HepG2 (cell line): Measurements from ENCODE around the gene SCIN. TPM values are rescaled to one million over a fixed set of nuclear protein-coding genes. Genes with fewer than 3 reads are reported as not detected.

ENCODE experiments used
- ATAC-seq: fragments of 200-7000 bp; cut with Tn5 transposase; 3 replicates; pipeline ENCODE4 v1.9.1; 2020; ENCODE audit warnings: mild to moderate bottlenecking, moderate library complexity
- BruUV-seq: library from RNA; stranded (reverse); fragments of 400-500 nt; replicated peaks from 2 replicates; lab custom pipeline; 2021; lab: Mats Ljungman, UMichigan
- CTCF ChIA-PET: fragments of 300-600 bp; formaldehyde crosslinking; extraction: SDS; loops from one replicate; lab custom pipeline; 2021; ENCODE audit warnings: low total read pairs, inconsistent platforms, low intra/inter-chr PET ratio; lab: Yijun Ruan, JAX
- POLR2A ChIA-PET: fragments of 350-600 bp; sonication (Branson Sonifier 250); formaldehyde crosslinking; loops from one replicate; lab custom pipeline; 2020; ENCODE audit warnings: antibody characterized with exemption, inconsistent platforms; lab: Yijun Ruan, JAX
- DNase-seq: peaks from one replicate; pipeline ENCODE4 v3.0.0-alpha.2; 2015; ENCODE audit warnings: low spot score
- FAIRE-seq: peaks from 3 replicates; lab custom pipeline; 2011; peaks lifted over from hg19 to GRCh38; lab: Jason Lieb, UNC
- H2AFZ ChIP-seq: one replicate; pipeline ENCODE4 v1.6.1; 2011; ENCODE audit warnings: low read length, inconsistent platforms
- H3K27ac ChIP-seq: fragments of 300-600 bp; 3 replicates; pipeline ENCODE4 v1.8.0; 2011; ENCODE audit warnings: mixed run types, mild to moderate bottlenecking, mixed read lengths, low read length, inconsistent platforms; ENCODE audit not compliant: insufficient read depth; ENCODE audit errors: extremely low read length
- H3K27me3 ChIP-seq, 2 experiments: fragments of 200-600 bp in 1 of 2; 2 replicates in 1 of 2; 3 replicates in 1 of 2; pipeline versions ENCODE4 v1.6.0 to v1.8.0; 2011; ENCODE audit warnings: low read length in 2 of 2, mild to moderate bottlenecking in 2 of 2, moderate library complexity in 2 of 2, inconsistent platforms in 1 of 2; ENCODE audit not compliant: insufficient read depth in 2 of 2, control insufficient read depth in 1 of 2
- H3K36me3 ChIP-seq, 2 experiments: fragments of 200-600 bp in 1 of 2; replicated peaks in 1 of 2; 2 replicates in 1 of 2; 3 replicates in 1 of 2; pipeline versions ENCODE4 v1.5.1 to v1.8.0; 2011; ENCODE audit warnings: low read length in 2 of 2, inconsistent platforms in 1 of 2; ENCODE audit not compliant: insufficient read depth in 2 of 2, control insufficient read depth in 1 of 2
- H3K4me1 ChIP-seq: 2 replicates; pipeline ENCODE4 v1.5.1; 2012; ENCODE audit warnings: low read length, inconsistent platforms; ENCODE audit not compliant: insufficient read depth
- H3K4me2 ChIP-seq: 2 replicates; pipeline ENCODE4 v1.6.0; 2011; ENCODE audit warnings: low read depth, low read length, inconsistent platforms
- H3K4me3 ChIP-seq, 3 experiments: fragments of 200-600 bp in 1 of 3; sonication (generic), shearing (Covaris generic) in 1 of 3; replicated peaks in 1 of 3; 2 replicates each; pipeline ENCODE4 v1.5.1; 2011 to 2016; ENCODE audit warnings: low read length in 3 of 3, inconsistent platforms in 2 of 3, low read depth in 2 of 3, mild to moderate bottlenecking in 2 of 3, control low read depth in 1 of 3, mixed read lengths in 1 of 3; ENCODE audit not compliant: insufficient read depth in 1 of 3
- H3K79me2 ChIP-seq: one replicate; pipeline ENCODE4 v1.6.1; 2011; ENCODE audit warnings: low read length, inconsistent platforms; ENCODE audit not compliant: insufficient read depth
- H3K9ac ChIP-seq: 2 replicates; pipeline ENCODE4 v1.6.0; 2011; ENCODE audit warnings: mild to moderate bottlenecking, low read depth, low read length, inconsistent platforms; ENCODE audit not compliant: insufficient read depth
- H3K9me3 ChIP-seq: 2 replicates; pipeline ENCODE4 v1.5.1; 2012; ENCODE audit warnings: mild to moderate bottlenecking, low read length
- H4K20me1 ChIP-seq: 2 replicates; pipeline ENCODE4 v1.6.0; 2011; ENCODE audit warnings: inconsistent platforms, mild to moderate bottlenecking, low read length, moderate library complexity; ENCODE audit not compliant: insufficient read depth
- CENPT ChIP-seq: sonication (generic); formaldehyde crosslinking; IDR thresholded peaks from 2 replicates; pipeline ENCODE4 v1.8.0; 2022; ENCODE audit warnings: low read depth, mild to moderate bottlenecking, moderate library complexity, missing genetic modification reagents
- ELF4 ChIP-seq: sonication (generic); formaldehyde crosslinking; IDR thresholded peaks from 2 replicates; pipeline ENCODE4 v1.5.0; 2020; ENCODE audit warnings: missing genetic modification reagents, mild to moderate bottlenecking, moderate library complexity, borderline replicate concordance
- FIP1L1 ChIP-seq: fragments of 200-400 bp; formaldehyde crosslinking; IDR thresholded peaks from 2 replicates; pipeline ENCODE4 v1.6.1; 2018; ENCODE audit warnings: low read depth, mild to moderate bottlenecking, low read length, moderate library complexity, borderline replicate concordance; ENCODE audit not compliant: insufficient read depth
- FOXP1 ChIP-seq, 2 experiments: fragments of 450-650 bp in 1 of 2; IDR thresholded peaks; 2 replicates each; pipeline ENCODE4 v1.6.1; 2017 to 2018; ENCODE audit warnings: antibody characterized with exemption in 1 of 2
- KLF16 ChIP-seq, 2 experiments: sonication (generic) in 1 of 2; formaldehyde crosslinking in 1 of 2; IDR thresholded peaks; 2 replicates each; pipeline versions ENCODE4 v1.6.1 to v1.8.0; 2016 to 2023; ENCODE audit warnings: missing genetic modification reagents in 2 of 2, missing compliant biosample characterization in 1 of 2
- NKX3-1 ChIP-seq: sonication (generic); formaldehyde crosslinking; IDR thresholded peaks from 2 replicates; pipeline ENCODE4 v1.5.0; 2020; ENCODE audit warnings: missing genetic modification reagents
- PAF1 ChIP-seq: IDR thresholded peaks from 2 replicates; pipeline ENCODE4 v1.6.1; 2016; ENCODE audit warnings: missing genetic modification reagents, missing compliant biosample characterization
- REXO4 ChIP-seq: sonication (generic); formaldehyde crosslinking; IDR thresholded peaks from 2 replicates; pipeline ENCODE4 v1.8.0; 2022; ENCODE audit warnings: missing genetic modification reagents, mild to moderate bottlenecking, borderline replicate concordance
- ZBTB7A ChIP-seq: sonication (generic); formaldehyde crosslinking; IDR thresholded peaks from 2 replicates; pipeline ENCODE4 v1.8.0; 2022; ENCODE audit warnings: mild to moderate bottlenecking, missing genetic modification reagents
- ZNF576 ChIP-seq: sonication (generic); formaldehyde crosslinking; IDR thresholded peaks from 2 replicates; pipeline ENCODE4 v1.4.0; 2020; ENCODE audit warnings: mild to moderate bottlenecking, missing genetic modification reagents
- ZNF615 ChIP-seq: sonication (generic); formaldehyde crosslinking; IDR thresholded peaks from 2 replicates; pipeline ENCODE4 v1.5.0; 2020; ENCODE audit warnings: mild to moderate bottlenecking, missing genetic modification reagents, borderline replicate concordance
- WGBS: methylation state at CpG from one replicate; pipeline ENCODE4 v1.1.6; 2017; ENCODE audit warnings: low lambda C conversion rate; 5-methylcytosine and 5-hydroxymethylcytosine counted together
- in situ Hi-C: cut with HindIII; loops from 2 replicates; pipeline ENCODE4 v1.10.0; 2017; ENCODE audit warnings: low pct_unique_long_range_greater_than_20kb; ENCODE audit not compliant: extremely low pct_ligation_motif_present
- intact Hi-C: fragments of 100-400 bp; cut with micrococcal nuclease; formaldehyde crosslinking; loops from one replicate; pipeline ENCODE4 v1.10.0; 2022; ENCODE audit not compliant: unreplicated experiment
- polyA plus RNA-seq, 8 experiments: library from polyadenylated mRNA; depleted of rRNA in 3 of 8; stranded (reverse) in 7 of 8; unstranded in 1 of 8; fragments of >200 nt; fragmentation: Illumina TruSeq in 4 of 8; extraction: Trizol in 4 of 8; gene quantifications; 2 replicates each; pipeline versions ENCODE4 v1.2.1 to v1.2.3, GENCODE V29; 2011 to 2016; ENCODE audit warnings: low read depth in 4 of 8, missing spikeins in 1 of 8, mixed read lengths in 1 of 8; ENCODE audit not compliant: insufficient read depth in 1 of 8
- total RNA-seq, 5 experiments: library from RNA; depleted of rRNA; stranded (reverse); fragments of >200 nt; fragmentation: Illumina TruSeq; extraction: Trizol; gene quantifications; 2 replicates each; pipeline ENCODE4 v1.2.3, GENCODE V29; 2016; ENCODE audit warnings: low read depth in 1 of 5
- TF ChIP-seq, protein P1 (sequence below): sonication (generic); formaldehyde crosslinking; IDR thresholded peaks from 2 replicates; pipeline ENCODE4 v1.4.0; 2020; ENCODE audit warnings: missing genetic modification reagents
- TF ChIP-seq, protein P2 (sequence below): sonication (generic); formaldehyde crosslinking; IDR thresholded peaks from 2 replicates; pipeline ENCODE4 v1.5.1; 2020; ENCODE audit warnings: mild to moderate bottlenecking, moderate library complexity, missing genetic modification reagents
- TF ChIP-seq, protein P3 (sequence below): IDR thresholded peaks from 2 replicates; pipeline ENCODE4 v1.6.1; 2012; ENCODE audit warnings: low read depth, low read length, improper control_type of control experiment

The SCIN gene
- total and polyA plus RNA-seq, 2 of the 13 experiments (the other 11 are each of a cell fraction or from before 2014, with no cell fraction given), result not detected

- CTCF ChIA-PET, result no interaction called here
- BruUV-seq, result no TSS peak
Measured at GRCh38 chr7:12609561-12609960, 39.0 kb downstream of the SCIN start.

More at GRCh38 chr7:12609561-12609960, 39.0 kb downstream of the SCIN start:
- Histone ChIP-seq H3K27me3 (no peaks in the 10 kb centered on the region), H3K4me2 (no peak overlapping the region), H3K36me3 (no peaks in the 10 kb centered on the region), H3K9ac (no peak overlapping the region), H3K79me2 (no peaks in the 10 kb centered on the region), H2AFZ (no peak overlapping the region), H3K4me1 (no peaks in the 10 kb centered on the region), H3K4me3 (no peak overlapping the region), H3K27ac (no peak overlapping the region), H4K20me1 (no peaks in the 10 kb centered on the region; the same call in 1 of the 2 replicates), H3K9me3 (no peaks in the 10 kb centered on the region)
- intact Hi-C loops, result no loop called here
- TF ChIP-seq FIP1L1 (no peak), CENPT (CRISPR knock-in tag) (no peak), ZBTB7A (CRISPR knock-in tag) (no peak), KLF16 (CRISPR knock-in tag; IDR thresholded peaks at IDR 0.05) (no peak), NKX3-1 (CRISPR knock-in tag) (no peak), PAF1 (CRISPR knock-in tag) (no peak), REXO4 (CRISPR knock-in tag) (no peak), ELF4 (CRISPR knock-in tag) (no peak), ZNF615 (CRISPR knock-in tag) (no peak), FOXP1 (IDR thresholded peaks at IDR 0.05) (no peak), FOXP1 (CRISPR knock-in tag; IDR thresholded peaks at IDR 0.05) (no peak), ZNF576 (CRISPR knock-in tag) (no peak)
- TF ChIP-seq, protein P1, sequence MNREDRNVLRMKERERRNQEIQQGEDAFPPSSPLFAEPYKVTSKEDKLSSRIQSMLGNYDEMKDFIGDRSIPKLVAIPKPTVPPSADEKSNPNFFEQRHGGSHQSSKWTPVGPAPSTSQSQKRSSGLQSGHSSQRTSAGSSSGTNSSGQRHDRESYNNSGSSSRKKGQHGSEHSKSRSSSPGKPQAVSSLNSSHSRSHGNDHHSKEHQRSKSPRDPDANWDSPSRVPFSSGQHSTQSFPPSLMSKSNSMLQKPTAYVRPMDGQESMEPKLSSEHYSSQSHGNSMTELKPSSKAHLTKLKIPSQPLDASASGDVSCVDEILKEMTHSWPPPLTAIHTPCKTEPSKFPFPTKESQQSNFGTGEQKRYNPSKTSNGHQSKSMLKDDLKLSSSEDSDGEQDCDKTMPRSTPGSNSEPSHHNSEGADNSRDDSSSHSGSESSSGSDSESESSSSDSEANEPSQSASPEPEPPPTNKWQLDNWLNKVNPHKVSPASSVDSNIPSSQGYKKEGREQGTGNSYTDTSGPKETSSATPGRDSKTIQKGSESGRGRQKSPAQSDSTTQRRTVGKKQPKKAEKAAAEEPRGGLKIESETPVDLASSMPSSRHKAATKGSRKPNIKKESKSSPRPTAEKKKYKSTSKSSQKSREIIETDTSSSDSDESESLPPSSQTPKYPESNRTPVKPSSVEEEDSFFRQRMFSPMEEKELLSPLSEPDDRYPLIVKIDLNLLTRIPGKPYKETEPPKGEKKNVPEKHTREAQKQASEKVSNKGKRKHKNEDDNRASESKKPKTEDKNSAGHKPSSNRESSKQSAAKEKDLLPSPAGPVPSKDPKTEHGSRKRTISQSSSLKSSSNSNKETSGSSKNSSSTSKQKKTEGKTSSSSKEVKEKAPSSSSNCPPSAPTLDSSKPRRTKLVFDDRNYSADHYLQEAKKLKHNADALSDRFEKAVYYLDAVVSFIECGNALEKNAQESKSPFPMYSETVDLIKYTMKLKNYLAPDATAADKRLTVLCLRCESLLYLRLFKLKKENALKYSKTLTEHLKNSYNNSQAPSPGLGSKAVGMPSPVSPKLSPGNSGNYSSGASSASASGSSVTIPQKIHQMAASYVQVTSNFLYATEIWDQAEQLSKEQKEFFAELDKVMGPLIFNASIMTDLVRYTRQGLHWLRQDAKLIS (CRISPR knock-in tag), result no peak
- TF ChIP-seq, protein P2, sequence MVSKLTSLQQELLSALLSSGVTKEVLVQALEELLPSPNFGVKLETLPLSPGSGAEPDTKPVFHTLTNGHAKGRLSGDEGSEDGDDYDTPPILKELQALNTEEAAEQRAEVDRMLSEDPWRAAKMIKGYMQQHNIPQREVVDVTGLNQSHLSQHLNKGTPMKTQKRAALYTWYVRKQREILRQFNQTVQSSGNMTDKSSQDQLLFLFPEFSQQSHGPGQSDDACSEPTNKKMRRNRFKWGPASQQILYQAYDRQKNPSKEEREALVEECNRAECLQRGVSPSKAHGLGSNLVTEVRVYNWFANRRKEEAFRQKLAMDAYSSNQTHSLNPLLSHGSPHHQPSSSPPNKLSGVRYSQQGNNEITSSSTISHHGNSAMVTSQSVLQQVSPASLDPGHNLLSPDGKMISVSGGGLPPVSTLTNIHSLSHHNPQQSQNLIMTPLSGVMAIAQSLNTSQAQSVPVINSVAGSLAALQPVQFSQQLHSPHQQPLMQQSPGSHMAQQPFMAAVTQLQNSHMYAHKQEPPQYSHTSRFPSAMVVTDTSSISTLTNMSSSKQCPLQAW (CRISPR knock-in tag), result no peak
- TF ChIP-seq, protein P3, sequence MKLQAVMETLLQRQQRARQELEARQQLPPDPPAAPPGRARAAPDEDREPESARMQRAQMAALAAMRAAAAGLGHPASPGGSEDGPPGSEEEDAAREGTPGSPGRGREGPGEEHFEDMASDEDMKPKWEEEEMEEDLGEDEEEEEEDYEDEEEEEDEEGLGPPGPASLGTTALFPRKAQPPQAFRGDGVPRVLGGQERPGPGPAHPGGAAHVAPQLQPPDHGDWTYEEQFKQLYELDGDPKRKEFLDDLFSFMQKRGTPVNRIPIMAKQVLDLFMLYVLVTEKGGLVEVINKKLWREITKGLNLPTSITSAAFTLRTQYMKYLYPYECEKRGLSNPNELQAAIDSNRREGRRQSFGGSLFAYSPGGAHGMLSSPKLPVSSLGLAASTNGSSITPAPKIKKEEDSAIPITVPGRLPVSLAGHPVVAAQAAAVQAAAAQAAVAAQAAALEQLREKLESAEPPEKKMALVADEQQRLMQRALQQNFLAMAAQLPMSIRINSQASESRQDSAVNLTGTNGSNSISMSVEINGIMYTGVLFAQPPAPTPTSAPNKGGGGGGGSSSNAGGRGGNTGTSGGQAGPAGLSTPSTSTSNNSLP, result no peak
- no peak for ATAC-seq
- POLR2A ChIA-PET, result no interaction called here
- no peak for FAIRE-seq
- in situ Hi-C loops, result no loop called here
- WGBS, result 3% methylated on average over 1 of the region's 1 CpG
- DNase-seq, result no peak
